HFF-Myc (cell line): Measurements from ENCODE around the gene RNF123.

Source experiments
- DNase-seq: peaks from one replicate; pipeline ENCODE4 v3.0.0-alpha.2; 2011; ENCODE audit warnings: low read depth; ENCODE audit errors: extremely low read depth
- H3K4me3 ChIP-seq: replicated peaks from 2 replicates; pipeline ENCODE4 v1.5.1; 2011; ENCODE audit warnings: low read depth, mild to moderate bottlenecking, control low read depth, low read length
- TF ChIP-seq, protein P1 (sequence below): IDR thresholded peaks from 2 replicates; pipeline ENCODE4 v1.5.1; 2012; ENCODE audit warnings: mild to moderate bottlenecking, low read depth, low read length, control low read depth; ENCODE audit errors: missing control alignments

RNF123 gene

DNA sequence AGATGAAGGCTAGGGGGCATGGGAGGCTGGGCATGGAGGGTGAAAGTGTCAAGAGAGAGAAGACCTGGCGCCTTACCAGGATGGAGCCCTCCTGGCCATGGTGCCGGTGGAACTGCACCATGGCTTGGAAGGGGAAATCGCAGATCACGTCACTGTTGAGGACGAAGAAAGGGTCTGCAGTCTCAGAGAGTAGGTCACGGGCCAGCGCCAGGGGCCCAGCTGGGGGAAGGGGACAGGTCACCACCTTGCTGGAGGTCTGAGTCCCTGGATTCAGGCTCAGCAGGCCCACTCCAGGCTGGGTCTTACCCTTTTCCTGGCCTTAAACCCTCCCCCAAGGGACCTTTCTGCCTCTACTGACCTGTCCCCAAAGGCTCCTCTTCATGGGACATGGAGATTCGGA is 33.5 kb downstream of the RNF123 start:
- H3K4me3 ChIP-seq = peak overlapping the region; percentile 92
- no peak for DNase-seq
- TF ChIP-seq, protein P1, sequence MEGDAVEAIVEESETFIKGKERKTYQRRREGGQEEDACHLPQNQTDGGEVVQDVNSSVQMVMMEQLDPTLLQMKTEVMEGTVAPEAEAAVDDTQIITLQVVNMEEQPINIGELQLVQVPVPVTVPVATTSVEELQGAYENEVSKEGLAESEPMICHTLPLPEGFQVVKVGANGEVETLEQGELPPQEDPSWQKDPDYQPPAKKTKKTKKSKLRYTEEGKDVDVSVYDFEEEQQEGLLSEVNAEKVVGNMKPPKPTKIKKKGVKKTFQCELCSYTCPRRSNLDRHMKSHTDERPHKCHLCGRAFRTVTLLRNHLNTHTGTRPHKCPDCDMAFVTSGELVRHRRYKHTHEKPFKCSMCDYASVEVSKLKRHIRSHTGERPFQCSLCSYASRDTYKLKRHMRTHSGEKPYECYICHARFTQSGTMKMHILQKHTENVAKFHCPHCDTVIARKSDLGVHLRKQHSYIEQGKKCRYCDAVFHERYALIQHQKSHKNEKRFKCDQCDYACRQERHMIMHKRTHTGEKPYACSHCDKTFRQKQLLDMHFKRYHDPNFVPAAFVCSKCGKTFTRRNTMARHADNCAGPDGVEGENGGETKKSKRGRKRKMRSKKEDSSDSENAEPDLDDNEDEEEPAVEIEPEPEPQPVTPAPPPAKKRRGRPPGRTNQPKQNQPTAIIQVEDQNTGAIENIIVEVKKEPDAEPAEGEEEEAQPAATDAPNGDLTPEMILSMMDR = no peak

GRCh38 chr3:49723296-49723627 is 33.9 kb downstream of the RNF123 start:
- peak overlapping the region; percentile 92 for H3K4me3 ChIP-seq
- DNase-seq = no peak
- TF ChIP-seq, protein P1 = no peak

GRCh38 chr3:49723628-49724551 is 34.5 kb downstream of the RNF123 start, which contains the start of gene GMPPB:
Gene GMPPB, minus strand, starts transcription at chr3:49723951. Its CDS starts 225 bp downstream, at chr3:49723726.
- TF ChIP-seq, protein P1 = no peak

DNA sequence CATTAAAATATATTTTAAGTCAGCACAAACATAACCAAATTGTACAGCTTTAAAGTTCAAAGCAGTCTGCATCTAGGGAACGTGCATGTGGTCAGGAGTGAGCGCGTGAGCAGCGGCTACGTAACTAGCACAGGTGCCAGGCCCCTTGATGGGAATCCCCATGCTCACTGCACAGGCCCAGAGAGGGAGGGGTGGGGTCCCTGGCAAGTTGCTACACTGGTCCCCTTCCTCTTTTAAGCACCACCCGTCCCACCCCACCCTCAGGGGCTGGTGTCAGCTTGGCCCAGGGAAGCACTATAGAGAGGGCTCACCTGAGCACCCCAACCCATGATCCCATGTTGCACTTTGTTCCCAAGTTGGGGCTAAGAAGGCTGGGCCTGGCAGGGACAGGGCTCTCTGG is 35.2 kb downstream of the RNF123 start:
- no peak for DNase-seq
- TF ChIP-seq, protein P1 = no peak
- H3K4me3 ChIP-seq = peak overlapping the region; percentile 92

More at GRCh38 chr3:49723628-49724551, 34.5 kb downstream of the RNF123 start, which contains the start of gene GMPPB:
- DNase-seq = peak; percentile 79
- peak within 1 kb of the TSS; percentile 92 for H3K4me3 ChIP-seq

- DNase-seq = no peak
- no peak overlapping the region for H3K4me3 ChIP-seq
- TF ChIP-seq, protein P1 = no peak
Measured at GRCh38 chr3:49725906-49726681, 36.7 kb downstream of the RNF123 start.

- H3K4me3 ChIP-seq = no peak overlapping the region
- TF ChIP-seq, protein P1 = no peak
- no peak for DNase-seq
Measured at GRCh38 chr3:49727154-49727923, 38.0 kb downstream of the RNF123 start.
